NCI-H2029 treated with DMSO at 0.1 percent for 48 hours (cell line): ENCODE results near the gene PALS2.

Experiments used
- DNase-seq: peaks from one replicate; lab custom pipeline; 2025; lab: John Stamatoyannopoulos, UW

PALS2 gene

GRCh38 chr7:24587853-24588252 lies 14.6 kb downstream of the PALS2 start:
- DNase-seq: no peak

- DNase-seq: no peak
Observed at GRCh38 chr7:24591152-24591551, 17.9 kb downstream of the PALS2 start.

GRCh38 chr7:24595671-24596418 lies 22.6 kb downstream of the PALS2 start:
- no peak for DNase-seq

GRCh38 chr7:24597014-24597413 lies 23.8 kb downstream of the PALS2 start:
- DNase-seq: no peak

GRCh38 chr7:24601600-24601999 lies 28.3 kb downstream of the PALS2 start:
- DNase-seq: no peak

- no peak for DNase-seq
Observed at GRCh38 chr7:24602860-24603456, 29.7 kb downstream of the PALS2 start.

- no peak for DNase-seq
Observed at GRCh38 chr7:24604630-24605029, 31.4 kb downstream of the PALS2 start.

GRCh38 chr7:24608504-24608903 lies 35.3 kb downstream of the PALS2 start:
- DNase-seq: no peak

- no peak for DNase-seq
Observed at GRCh38 chr7:24609059-24609458, 35.8 kb downstream of the PALS2 start.

GRCh38 chr7:24609570-24609969 lies 36.3 kb downstream of the PALS2 start:
- DNase-seq: no peak

GRCh38 chr7:24611130-24611529 lies 37.9 kb downstream of the PALS2 start:
- no peak for DNase-seq

GRCh38 chr7:24617957-24618616 lies 44.8 kb downstream of the PALS2 start:
- DNase-seq: no peak

GRCh38 chr7:24619978-24620377 lies 46.7 kb downstream of the PALS2 start:
- no peak for DNase-seq

GRCh38 chr7:24622646-24623182 lies 49.5 kb downstream of the PALS2 start:
- DNase-seq: no peak
